ENCODE measurements around the gene ANXA2R. TPM values are rescaled to one million over a fixed set of nuclear protein-coding genes. Genes with fewer than 3 reads are reported as not detected.

Gene ANXA2R
- total and polyA plus RNA-seq, 9 of the 15 experiments (the other 6 are each of a cell fraction or from before 2014, with no cell fraction given): 2.1 to 4.8 (median 3.4) TPM

DNA sequence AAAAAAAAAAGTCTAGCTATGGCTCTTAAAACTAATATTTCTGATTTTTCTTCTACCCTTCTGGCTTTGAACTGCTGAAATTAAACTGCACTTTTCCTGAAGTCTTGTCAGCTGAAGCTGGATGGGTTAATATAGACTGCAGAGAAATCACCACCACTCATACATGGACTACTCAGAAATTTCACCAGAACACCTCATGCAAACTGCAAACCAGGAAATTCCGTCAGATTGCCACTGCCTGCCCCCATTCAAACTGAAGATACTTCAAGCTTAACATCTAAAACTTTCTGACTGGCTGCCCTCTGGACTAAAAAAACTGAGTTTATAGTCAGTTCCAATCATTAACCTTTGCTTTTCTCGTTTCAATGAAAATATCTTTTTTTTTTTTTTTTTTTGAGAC is 11.6 kb upstream of the ANXA2R start:
- no peak for FAIRE-seq
- DNase-seq (ENCODE audit: extremely low read depth in 1 of 4, low spot score in 3 of 4): no peak
- no peak for ATAC-seq
- no peaks in the 10 kb centered on the region for H3K9me3 ChIP-seq (replicated peaks; ENCODE audit: control insufficient read depth, insufficient read depth, low read depth, low read length)
- H3K9ac ChIP-seq (ENCODE audit: insufficient read depth in 1 of 2, low read depth in 2 of 2, low read length in 2 of 2): no peak overlapping the region
- no peak overlapping the region for H3K27ac ChIP-seq (ENCODE audit: extremely low read depth, low read depth, low read length)
- H3K36me3 ChIP-seq (ENCODE audit: control insufficient read depth, insufficient read depth, low read length): no peaks in the 10 kb centered on the region
- in situ Hi-C loops (cut with MboI) (no loop called here), intact Hi-C loops (cut with micrococcal nuclease) (no loop called here)
- no peak overlapping the region for H3K4me3 ChIP-seq
- POLR2A ChIA-PET: interaction anchor here (0.7 kb wide), 1 partner anchor 360 kb away, joined by 3 read pairs; the partner anchor contains the start of gene CCL28
- H3K4me1 ChIP-seq (replicated peaks in 1 of 2; ENCODE audit: control insufficient read depth in 2 of 2, insufficient read depth in 2 of 2, low read length in 2 of 2): no peaks in the 10 kb centered on the region
- no peaks in the 10 kb centered on the region for H4K20me1 ChIP-seq (replicated peaks; ENCODE audit: control insufficient read depth, insufficient read depth, low read length)
- CTCF ChIA-PET (ENCODE audit: low intra/inter-chr PET ratio): no interaction called here
- no peaks in the 10 kb centered on the region for H3K79me2 ChIP-seq (ENCODE audit: control insufficient read depth, insufficient read depth, low read length)
- no TSS peak for BruUV-seq (replicated peaks)
- H2AFZ ChIP-seq (ENCODE audit: low read depth, low read length): no peak overlapping the region
- 73% methylated on average over 2 of the region's 2 CpGs for WGBS (ENCODE audit: insufficient coverage, low coverage, missing lambda C conversion rate)
- H3K9me1 ChIP-seq (ENCODE audit: control insufficient read depth, insufficient read depth, low read length): no peaks in the 10 kb centered on the region
- H3K4me2 ChIP-seq (ENCODE audit: insufficient read depth, low read length): no peak overlapping the region
- H3K27me3 ChIP-seq (ENCODE audit: control insufficient read depth in 2 of 2, insufficient read depth in 2 of 2, low read length in 2 of 2): no peaks in the 10 kb centered on the region
- TF ChIP-seq POLR2B (IDR thresholded peaks at IDR 0.05; ENCODE audit: low read depth, partially characterized antibody) (no peak), KAT8 (IDR thresholded peaks at IDR 0.05; ENCODE audit: low read depth) (no peak), MYBL2 (IDR thresholded peaks at IDR 0.05; ENCODE audit: low read depth) (no peak), MYBL2 (CRISPR knock-in tag; IDR thresholded peaks at IDR 0.05; ENCODE audit: borderline replicate concordance) (no peak), SOX6 (IDR thresholded peaks at IDR 0.05) (no peak), TEAD4 (IDR thresholded peaks at IDR 0.05; ENCODE audit: low read length) (no peak), TEAD4 (CRISPR knock-in tag; IDR thresholded peaks at IDR 0.05; ENCODE audit: borderline replicate concordance) (no peak), SP1 (CRISPR knock-in tag; IDR thresholded peaks at IDR 0.05) (no peak), SRSF3 (IDR thresholded peaks at IDR 0.05; ENCODE audit: insufficient read depth, low read length) (no peak), XRCC3 (IDR thresholded peaks at IDR 0.05) (no peak), SRSF1 (IDR thresholded peaks at IDR 0.05; ENCODE audit: low read depth, low read length) (no peak)
- TF ChIP-seq, protein P1, sequence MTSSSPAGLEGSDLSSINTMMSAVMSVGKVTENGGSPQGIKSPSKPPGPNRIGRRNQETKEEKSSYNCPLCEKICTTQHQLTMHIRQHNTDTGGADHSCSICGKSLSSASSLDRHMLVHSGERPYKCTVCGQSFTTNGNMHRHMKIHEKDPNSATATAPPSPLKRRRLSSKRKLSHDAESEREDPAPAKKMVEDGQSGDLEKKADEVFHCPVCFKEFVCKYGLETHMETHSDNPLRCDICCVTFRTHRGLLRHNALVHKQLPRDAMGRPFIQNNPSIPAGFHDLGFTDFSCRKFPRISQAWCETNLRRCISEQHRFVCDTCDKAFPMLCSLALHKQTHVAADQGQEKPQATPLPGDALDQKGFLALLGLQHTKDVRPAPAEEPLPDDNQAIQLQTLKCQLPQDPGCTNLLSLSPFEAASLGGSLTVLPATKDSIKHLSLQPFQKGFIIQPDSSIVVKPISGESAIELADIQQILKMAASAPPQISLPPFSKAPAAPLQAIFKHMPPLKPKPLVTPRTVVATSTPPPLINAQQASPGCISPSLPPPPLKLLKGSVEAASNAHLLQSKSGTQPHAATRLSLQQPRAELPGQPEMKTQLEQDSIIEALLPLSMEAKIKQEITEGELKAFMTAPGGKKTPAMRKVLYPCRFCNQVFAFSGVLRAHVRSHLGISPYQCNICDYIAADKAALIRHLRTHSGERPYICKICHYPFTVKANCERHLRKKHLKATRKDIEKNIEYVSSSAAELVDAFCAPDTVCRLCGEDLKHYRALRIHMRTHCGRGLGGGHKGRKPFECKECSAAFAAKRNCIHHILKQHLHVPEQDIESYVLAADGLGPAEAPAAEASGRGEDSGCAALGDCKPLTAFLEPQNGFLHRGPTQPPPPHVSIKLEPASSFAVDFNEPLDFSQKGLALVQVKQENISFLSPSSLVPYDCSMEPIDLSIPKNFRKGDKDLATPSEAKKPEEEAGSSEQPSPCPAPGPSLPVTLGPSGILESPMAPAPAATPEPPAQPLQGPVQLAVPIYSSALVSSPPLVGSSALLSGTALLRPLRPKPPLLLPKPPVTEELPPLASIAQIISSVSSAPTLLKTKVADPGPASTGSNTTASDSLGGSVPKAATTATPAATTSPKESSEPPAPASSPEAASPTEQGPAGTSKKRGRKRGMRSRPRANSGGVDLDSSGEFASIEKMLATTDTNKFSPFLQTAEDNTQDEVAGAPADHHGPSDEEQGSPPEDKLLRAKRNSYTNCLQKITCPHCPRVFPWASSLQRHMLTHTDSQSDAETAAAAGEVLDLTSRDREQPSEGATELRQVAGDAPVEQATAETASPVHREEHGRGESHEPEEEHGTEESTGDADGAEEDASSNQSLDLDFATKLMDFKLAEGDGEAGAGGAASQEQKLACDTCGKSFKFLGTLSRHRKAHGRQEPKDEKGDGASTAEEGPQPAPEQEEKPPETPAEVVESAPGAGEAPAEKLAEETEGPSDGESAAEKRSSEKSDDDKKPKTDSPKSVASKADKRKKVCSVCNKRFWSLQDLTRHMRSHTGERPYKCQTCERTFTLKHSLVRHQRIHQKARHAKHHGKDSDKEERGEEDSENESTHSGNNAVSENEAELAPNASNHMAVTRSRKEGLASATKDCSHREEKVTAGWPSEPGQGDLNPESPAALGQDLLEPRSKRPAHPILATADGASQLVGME (CRISPR knock-in tag; IDR thresholded peaks at IDR 0.05): no peak
- TF ChIP-seq, protein P2, sequence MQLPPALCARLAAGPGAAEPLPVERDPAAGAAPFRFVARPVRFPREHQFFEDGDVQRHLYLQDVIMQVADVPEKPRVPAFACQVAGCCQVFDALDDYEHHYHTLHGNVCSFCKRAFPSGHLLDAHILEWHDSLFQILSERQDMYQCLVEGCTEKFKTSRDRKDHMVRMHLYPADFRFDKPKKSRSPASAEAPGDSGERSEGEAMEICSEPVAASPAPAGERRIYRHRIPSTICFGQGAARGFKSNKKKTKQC (CRISPR knock-in tag; IDR thresholded peaks at IDR 0.05): no peak
- TF ChIP-seq, protein P3, sequence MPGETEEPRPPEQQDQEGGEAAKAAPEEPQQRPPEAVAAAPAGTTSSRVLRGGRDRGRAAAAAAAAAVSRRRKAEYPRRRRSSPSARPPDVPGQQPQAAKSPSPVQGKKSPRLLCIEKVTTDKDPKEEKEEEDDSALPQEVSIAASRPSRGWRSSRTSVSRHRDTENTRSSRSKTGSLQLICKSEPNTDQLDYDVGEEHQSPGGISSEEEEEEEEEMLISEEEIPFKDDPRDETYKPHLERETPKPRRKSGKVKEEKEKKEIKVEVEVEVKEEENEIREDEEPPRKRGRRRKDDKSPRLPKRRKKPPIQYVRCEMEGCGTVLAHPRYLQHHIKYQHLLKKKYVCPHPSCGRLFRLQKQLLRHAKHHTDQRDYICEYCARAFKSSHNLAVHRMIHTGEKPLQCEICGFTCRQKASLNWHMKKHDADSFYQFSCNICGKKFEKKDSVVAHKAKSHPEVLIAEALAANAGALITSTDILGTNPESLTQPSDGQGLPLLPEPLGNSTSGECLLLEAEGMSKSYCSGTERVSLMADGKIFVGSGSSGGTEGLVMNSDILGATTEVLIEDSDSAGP (CRISPR knock-in tag; IDR thresholded peaks at IDR 0.05): no peak
- TF ChIP-seq, protein P4, sequence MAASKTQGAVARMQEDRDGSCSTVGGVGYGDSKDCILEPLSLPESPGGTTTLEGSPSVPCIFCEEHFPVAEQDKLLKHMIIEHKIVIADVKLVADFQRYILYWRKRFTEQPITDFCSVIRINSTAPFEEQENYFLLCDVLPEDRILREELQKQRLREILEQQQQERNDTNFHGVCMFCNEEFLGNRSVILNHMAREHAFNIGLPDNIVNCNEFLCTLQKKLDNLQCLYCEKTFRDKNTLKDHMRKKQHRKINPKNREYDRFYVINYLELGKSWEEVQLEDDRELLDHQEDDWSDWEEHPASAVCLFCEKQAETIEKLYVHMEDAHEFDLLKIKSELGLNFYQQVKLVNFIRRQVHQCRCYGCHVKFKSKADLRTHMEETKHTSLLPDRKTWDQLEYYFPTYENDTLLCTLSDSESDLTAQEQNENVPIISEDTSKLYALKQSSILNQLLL (CRISPR knock-in tag; IDR thresholded peaks at IDR 0.05; ENCODE audit: borderline replicate concordance): no peak

Data from K562 (cell line).